HepG2 (cell line): ENCODE measurements around the gene ESYT1. TPM values are rescaled to one million over a fixed set of nuclear protein-coding genes. Genes with fewer than 3 reads are reported as not detected.

Experiments
- FOXA1 ChIP-seq, 2 experiments: fragments of 450-650 bp in 1 of 2; sonication (generic) in 1 of 2; formaldehyde crosslinking in 1 of 2; IDR thresholded peaks; 2 replicates each; pipeline versions ENCODE4 v1.4.0 to v1.6.1; 2016 to 2020; ENCODE audit warnings: missing genetic modification reagents in 1 of 2
- FOXM1 ChIP-seq: sonication (generic); formaldehyde crosslinking; IDR thresholded peaks from 2 replicates; pipeline ENCODE4 v1.5.0; 2020; ENCODE audit warnings: missing genetic modification reagents
- HNF1A ChIP-seq, 2 experiments: sonication (generic) in 1 of 2; formaldehyde crosslinking in 1 of 2; IDR thresholded peaks; 2 replicates each; pipeline versions ENCODE4 v1.4.0 to v1.6.1; 2016 to 2020; ENCODE audit warnings: borderline replicate concordance in 1 of 2, low read depth in 1 of 2, mild to moderate bottlenecking in 1 of 2, missing genetic modification reagents in 1 of 2
- HNRNPUL1 ChIP-seq: fragments of 200-400 bp; formaldehyde crosslinking; IDR thresholded peaks from 2 replicates; pipeline ENCODE4 v1.6.1; 2017; ENCODE audit warnings: low read depth, mild to moderate bottlenecking, low read length, moderate library complexity
- NR2F6 ChIP-seq, 2 experiments: IDR thresholded peaks; 2 replicates each; pipeline ENCODE4 v1.6.1; 2016; ENCODE audit warnings: antibody characterized with exemption in 1 of 2, mild to moderate bottlenecking in 1 of 2
- POLR2AphosphoS2 ChIP-seq: IDR thresholded peaks from 2 replicates; pipeline ENCODE4 v1.6.1; 2011; ENCODE audit warnings: low read depth, low read length, improper control_type of control experiment
- SMAD9 ChIP-seq: sonication (generic); formaldehyde crosslinking; IDR thresholded peaks from 2 replicates; pipeline ENCODE4 v1.5.1; 2020; ENCODE audit warnings: mild to moderate bottlenecking, missing genetic modification reagents
- SYNCRIP ChIP-seq: fragments of 200-400 bp; formaldehyde crosslinking; IDR thresholded peaks from 2 replicates; pipeline ENCODE4 v1.6.1; 2018; ENCODE audit warnings: mild to moderate bottlenecking, low read depth, low read length; ENCODE audit not compliant: insufficient read depth
- TEF ChIP-seq: sonication (generic); formaldehyde crosslinking; IDR thresholded peaks from 2 replicates; pipeline ENCODE4 v1.5.0; 2020; ENCODE audit warnings: missing genetic modification reagents
- TERF1 ChIP-seq: sonication (generic); formaldehyde crosslinking; IDR thresholded peaks from 2 replicates; pipeline ENCODE4 v1.8.0; 2022; ENCODE audit warnings: mild to moderate bottlenecking, missing genetic modification reagents, moderate library complexity
- TFDP1 ChIP-seq: IDR thresholded peaks from 2 replicates; pipeline ENCODE4 v1.6.1; 2016; ENCODE audit warnings: missing compliant biosample characterization, missing genetic modification reagents, borderline replicate concordance
- THAP8 ChIP-seq: sonication (generic); formaldehyde crosslinking; IDR thresholded peaks from 2 replicates; pipeline ENCODE4 v1.5.1; 2020; ENCODE audit warnings: missing genetic modification reagents, mild to moderate bottlenecking, borderline replicate concordance
- ZBED4 ChIP-seq: sonication (generic); formaldehyde crosslinking; IDR thresholded peaks from 2 replicates; pipeline ENCODE4 v1.4.0; 2020; ENCODE audit warnings: missing genetic modification reagents, borderline replicate concordance
- ZNF205 ChIP-seq: IDR thresholded peaks from 2 replicates; pipeline ENCODE4 v1.6.1; 2018; ENCODE audit warnings: missing biosample characterization, missing genetic modification reagents
- polyA plus RNA-seq, 8 experiments: library from polyadenylated mRNA; depleted of rRNA in 3 of 8; stranded (reverse) in 7 of 8; unstranded in 1 of 8; fragments of >200 nt; fragmentation: Illumina TruSeq in 4 of 8; extraction: Trizol in 4 of 8; gene quantifications; 2 replicates each; pipeline versions ENCODE4 v1.2.1 to v1.2.3, GENCODE V29; 2011 to 2016; ENCODE audit warnings: low read depth in 4 of 8, missing spikeins in 1 of 8, mixed read lengths in 1 of 8; ENCODE audit not compliant: insufficient read depth in 1 of 8
- total RNA-seq, 5 experiments: library from RNA; depleted of rRNA; stranded (reverse); fragments of >200 nt; fragmentation: Illumina TruSeq; extraction: Trizol; gene quantifications; 2 replicates each; pipeline ENCODE4 v1.2.3, GENCODE V29; 2016; ENCODE audit warnings: low read depth in 1 of 5

The ESYT1 gene
- total and polyA plus RNA-seq, 2 of the 13 experiments (the other 11 are each of a cell fraction or from before 2014, with no cell fraction given), result 66.9 to 71.0 TPM

- TF ChIP-seq HNF1A (IDR thresholded peaks at IDR 0.05; ENCODE audit: low read depth), result no peak
- no peak for TF ChIP-seq HNF1A (CRISPR knock-in tag; IDR thresholded peaks at IDR 0.05; ENCODE audit: borderline replicate concordance)
- no peak for TF ChIP-seq ZBED4 (CRISPR knock-in tag)
- no peak for TF ChIP-seq TEF (CRISPR knock-in tag)
- TF ChIP-seq FOXM1 (CRISPR knock-in tag), result no peak
- no peak for TF ChIP-seq FOXA1 (IDR thresholded peaks at IDR 0.05)
- TF ChIP-seq FOXA1 (CRISPR knock-in tag; IDR thresholded peaks at IDR 0.05), result no peak
- no peak for TF ChIP-seq POLR2AphosphoS2
- no peak for TF ChIP-seq HNRNPUL1
- TF ChIP-seq ZNF205 (CRISPR knock-in tag), result no peak
- TF ChIP-seq SYNCRIP, result no peak
- no peak for TF ChIP-seq THAP8
- no peak for TF ChIP-seq SMAD9 (CRISPR knock-in tag)
- peak; percentile 84 for TF ChIP-seq NR2F6 (IDR thresholded peaks at IDR 0.05)
- TF ChIP-seq NR2F6 (CRISPR knock-in tag; IDR thresholded peaks at IDR 0.05), result peak; percentile 84
- TF ChIP-seq TFDP1, result peak; percentile 48; the same call in 1 of the 2 replicates
- no peak for TF ChIP-seq TERF1 (CRISPR knock-in tag)
Measured at GRCh38 chr12:56119361-56119796, 8.7 kb upstream of the ESYT1 start (continued).
